ENCODE data around the gene SFPQ.
"Not testable (repeated sequence)": the region's sequence is repeated elsewhere in the genome, so short reads cannot be mapped to it uniquely, and the experiment has no call there.

Gene SFPQ

GRCh38 chr1:35186239-35186638 is 6.7 kb downstream of the SFPQ start:
- no peak for DNase-seq

DNA sequence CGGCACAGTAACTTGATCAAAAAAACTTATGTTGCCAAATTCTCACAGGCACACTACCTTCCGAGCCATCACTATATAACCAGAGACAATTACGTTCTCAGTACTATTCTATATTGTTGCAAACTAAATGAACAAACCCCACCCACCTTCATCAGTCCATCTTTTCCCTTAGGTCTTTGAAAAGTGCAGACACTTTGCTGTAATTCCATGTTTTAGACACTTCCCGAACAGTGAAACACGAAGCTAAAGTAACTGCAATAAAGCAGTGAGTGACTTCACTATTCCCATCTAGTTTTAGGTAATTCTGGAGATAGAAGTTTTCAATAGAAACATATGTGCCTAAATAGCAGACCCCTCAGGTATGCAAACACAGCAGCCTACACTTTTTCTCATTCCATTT is 7.7 kb downstream of the SFPQ start:
- no peak for DNase-seq

GRCh38 chr1:35184495-35185199 is 8.3 kb downstream of the SFPQ start:
- no peak for DNase-seq

- DNase-seq: no peak
These were observed 11.0 kb downstream of the SFPQ start for GRCh38 chr1:35181790-35182455.

- DNase-seq: no peak
These were observed 12.1 kb downstream of the SFPQ start for GRCh38 chr1:35180776-35181374.

DNA sequence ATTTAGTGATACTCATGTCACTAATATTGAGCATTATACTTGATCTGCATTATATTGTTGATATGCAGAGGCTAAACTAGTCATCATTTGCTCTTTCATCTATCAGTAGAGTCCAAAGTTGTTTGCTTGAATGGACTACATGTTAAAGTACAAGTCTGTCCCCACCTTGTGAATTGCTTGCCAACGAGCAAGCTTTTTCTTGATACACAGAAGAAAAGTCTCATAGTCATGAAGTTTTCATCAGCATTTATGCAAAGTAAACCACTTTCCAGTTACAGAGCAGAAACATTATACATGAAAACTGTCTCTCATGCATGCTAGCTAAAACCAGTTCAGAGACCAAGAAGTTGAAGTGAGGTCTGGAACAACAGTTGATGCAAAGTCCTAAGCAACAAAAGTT is 13.0 kb downstream of the SFPQ start:
- DNase-seq: no peak

DNA sequence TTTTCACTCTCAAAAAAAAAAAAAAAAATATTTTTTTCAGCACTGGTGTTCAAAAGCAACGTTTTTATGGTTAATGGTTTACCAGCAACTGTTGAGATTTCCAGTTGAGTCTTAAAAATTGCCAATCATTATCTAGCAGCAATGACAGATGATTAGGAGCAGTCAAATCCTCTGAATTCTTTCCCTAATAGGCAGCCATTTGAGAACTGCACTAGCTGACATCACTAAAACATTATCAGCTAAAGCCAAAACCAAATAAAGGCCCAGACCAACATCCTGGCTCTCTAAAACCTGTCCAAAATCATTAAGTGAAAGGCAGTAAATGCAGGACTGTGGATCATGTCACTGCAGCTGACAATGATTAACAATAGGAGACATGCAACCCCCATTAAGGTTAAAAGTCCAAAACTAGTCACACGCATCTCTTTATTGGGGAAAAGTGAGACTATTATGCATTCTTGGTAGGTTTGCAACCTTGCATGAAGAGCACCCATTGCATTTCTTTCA is 14.0 kb downstream of the SFPQ start:
- DNase-seq: no peak

- no peak for DNase-seq
These were observed 14.7 kb downstream of the SFPQ start for GRCh38 chr1:35178295-35178695.

GRCh38 chr1:35177237-35177786 is 15.6 kb downstream of the SFPQ start:
- DNase-seq: no peak

DNA sequence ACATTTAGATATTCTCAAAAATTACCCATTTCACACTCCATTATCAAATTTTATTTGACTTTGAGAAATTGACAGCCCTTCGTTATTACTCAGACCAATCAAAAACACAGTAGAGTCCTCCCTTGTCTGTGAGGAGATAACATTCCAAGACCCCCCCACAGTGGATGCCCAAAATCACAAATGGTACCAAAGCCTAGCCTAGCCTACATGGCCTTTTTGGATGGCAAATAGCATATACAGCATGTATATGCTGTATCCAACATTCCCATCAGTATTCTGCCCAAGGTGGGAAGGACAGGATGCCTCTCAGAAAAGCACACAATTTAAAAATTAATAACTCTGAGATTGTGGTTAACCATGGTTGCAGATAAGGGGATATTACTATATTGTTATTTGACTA is 17.3 kb downstream of the SFPQ start:
- no peak for DNase-seq

DNA sequence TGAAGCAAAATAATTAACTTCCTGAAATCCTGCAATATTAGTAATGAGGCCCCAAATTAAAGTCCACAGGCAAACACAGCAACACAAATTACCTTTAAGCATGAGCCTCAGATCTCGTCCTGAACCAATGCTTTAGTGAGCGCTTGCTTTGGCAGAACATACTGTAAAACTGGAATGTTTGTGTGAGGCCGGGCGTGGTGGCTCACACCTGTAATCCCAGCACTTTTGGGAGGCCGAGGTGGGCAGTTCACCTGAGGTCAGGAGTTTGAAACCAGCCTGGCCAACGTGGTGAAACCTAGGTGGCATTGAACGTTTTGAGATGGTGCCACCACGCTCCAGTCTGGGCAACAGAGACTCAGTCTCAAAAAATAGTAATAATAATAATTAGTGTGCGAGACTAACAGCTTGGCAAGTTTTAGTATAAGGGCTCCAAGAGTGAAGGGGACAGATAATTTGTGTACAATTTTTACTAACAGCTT is 17.8 kb downstream of the SFPQ start:
- DNase-seq: no peak

- no peak for DNase-seq
These were observed 18.9 kb downstream of the SFPQ start for GRCh38 chr1:35173909-35174540.

- no peak for DNase-seq
These were observed 19.5 kb downstream of the SFPQ start for GRCh38 chr1:35173491-35173890.

- DNase-seq: no peak
These were observed 20.9 kb downstream of the SFPQ start for GRCh38 chr1:35172022-35172421.

GRCh38 chr1:35171579-35171978 is 21.4 kb downstream of the SFPQ start:
- DNase-seq: no peak

DNA sequence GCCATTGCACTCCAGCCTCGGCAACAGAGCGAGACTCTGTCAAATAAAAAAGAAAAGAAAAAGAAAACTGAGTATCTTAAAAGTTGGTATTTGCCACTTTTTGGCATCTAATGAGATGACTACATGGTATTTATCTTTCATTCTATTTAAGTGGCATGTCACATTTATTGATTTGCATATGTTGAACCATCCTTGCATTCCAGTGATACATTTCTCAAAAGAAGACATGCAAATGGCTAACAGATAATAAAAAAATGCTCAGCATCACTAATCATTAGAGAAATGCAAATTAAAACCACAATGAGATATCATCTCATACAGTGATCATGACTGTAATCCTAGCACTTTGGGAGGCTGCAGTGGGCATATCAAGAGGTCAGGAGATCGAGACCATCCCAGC is 28.1 kb downstream of the SFPQ start:
- DNase-seq: no peak

GRCh38 chr1:35151220-35151619 is 41.7 kb downstream of the SFPQ start:
- DNase-seq: no peak

DNA sequence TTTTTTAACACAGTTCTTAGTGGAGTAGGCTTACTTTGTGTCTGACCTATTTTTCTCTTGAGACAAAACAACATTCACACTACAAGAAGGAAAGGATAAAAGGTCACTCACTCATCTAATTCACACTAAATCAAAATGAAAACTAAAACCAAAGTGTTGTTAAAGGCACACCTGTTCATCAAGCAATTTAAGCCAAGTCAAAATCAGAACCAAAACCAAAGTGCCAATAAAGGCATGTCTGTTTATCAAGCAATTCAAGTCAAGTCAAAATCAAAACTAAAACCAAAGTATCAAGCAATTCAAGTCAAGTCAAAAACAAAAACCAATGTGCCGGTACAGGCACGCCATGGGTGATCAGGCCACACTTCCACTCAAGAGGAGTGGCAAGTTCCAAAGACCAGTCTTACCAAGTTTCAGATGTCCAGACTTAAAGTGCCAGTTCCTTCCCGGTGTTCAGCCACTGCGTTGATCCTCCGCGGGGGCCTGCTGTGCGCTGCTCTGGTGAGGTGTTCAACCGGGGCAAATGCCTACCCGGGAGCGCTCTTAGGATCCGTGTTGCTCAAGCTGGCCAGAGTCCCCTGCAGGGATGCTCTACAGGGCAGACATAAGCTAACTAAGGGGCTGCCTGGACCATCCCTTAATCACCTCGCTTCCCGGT is 46.9 kb downstream of the SFPQ start:
- not testable (repeated sequence) for DNase-seq

GRCh38 chr1:35143737-35144508 is 49.0 kb downstream of the SFPQ start:
- no peak for DNase-seq

DNA sequence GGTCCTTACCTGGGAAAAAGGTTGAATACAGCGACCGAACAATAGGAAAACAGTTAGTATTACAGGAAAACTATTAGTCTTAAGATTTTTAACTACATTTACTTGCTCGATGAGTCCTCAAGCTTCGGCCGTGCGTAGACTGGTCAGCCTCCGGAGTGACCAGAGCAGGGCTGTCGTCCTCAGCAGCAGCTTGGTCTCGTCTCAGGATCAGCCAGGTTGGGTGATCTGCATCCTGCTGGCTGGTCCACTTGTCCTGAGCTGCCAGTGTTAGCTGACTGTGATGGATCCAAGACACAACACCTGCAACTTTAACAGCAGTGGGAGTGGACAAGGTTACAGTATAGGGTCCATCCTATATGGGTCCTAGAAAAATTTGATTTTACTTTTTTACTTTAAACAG is 50.2 kb downstream of the SFPQ start:
- not testable (repeated sequence) for DNase-seq

DNA sequence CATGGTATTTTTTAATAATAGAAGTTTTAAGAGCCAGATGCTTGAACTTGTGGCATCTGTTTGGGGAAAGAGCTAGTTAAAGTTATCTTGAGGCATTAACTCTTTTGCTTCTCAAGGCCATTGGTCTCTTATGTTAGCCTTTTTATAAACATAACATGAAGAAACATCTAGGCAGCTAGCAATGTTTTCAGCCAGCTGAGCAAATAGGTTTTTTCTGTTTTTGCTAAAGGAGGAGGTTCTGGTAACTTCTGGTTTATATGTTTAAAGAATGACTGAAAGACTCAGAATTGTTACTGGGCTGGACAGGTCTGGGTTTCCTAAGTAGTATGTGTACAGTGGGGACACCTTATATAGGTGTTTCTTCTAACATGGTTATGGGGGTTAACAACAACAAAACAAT is 50.7 kb downstream of the SFPQ start:
- DNase-seq: not testable (repeated sequence)

- DNase-seq: not testable (repeated sequence)
These were observed 55.4 kb downstream of the SFPQ start for GRCh38 chr1:35137590-35137989.

Measured in inflammatory macrophage treated with lipopolysaccharide for 4 hours (primary cell).